ENCODE results near the gene DOK5. TPM values are rescaled to one million over a fixed set of nuclear protein-coding genes. Genes with fewer than 3 reads are reported as not detected.

Gene DOK5
- total and polyA plus RNA-seq, 10 of the 15 experiments (the other 5 are each of a cell fraction or from before 2014, with no cell fraction given), result 0.03 TPM; not detected in 9

DNA sequence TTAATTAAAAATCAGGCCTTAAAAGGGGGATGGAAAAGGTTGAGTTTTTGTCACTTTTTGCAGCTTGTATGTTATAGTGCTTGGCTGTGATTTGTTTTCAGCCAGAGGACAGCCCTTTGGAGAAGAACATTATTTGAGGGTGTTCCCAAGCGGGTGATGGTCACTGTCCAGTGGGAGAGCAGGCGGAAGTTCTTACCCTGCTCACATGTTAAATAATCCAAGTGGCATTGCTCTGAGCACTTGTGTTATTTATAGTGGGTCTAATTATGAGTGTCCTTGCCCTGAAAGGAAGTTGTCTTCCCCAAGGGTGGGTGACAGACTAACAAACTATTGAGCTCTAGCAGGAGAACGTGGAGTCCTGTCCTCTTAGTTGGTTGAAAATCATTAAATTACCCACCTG lies 49.5 kb downstream of the DOK5 start (continued):
- TF ChIP-seq, protein P1, sequence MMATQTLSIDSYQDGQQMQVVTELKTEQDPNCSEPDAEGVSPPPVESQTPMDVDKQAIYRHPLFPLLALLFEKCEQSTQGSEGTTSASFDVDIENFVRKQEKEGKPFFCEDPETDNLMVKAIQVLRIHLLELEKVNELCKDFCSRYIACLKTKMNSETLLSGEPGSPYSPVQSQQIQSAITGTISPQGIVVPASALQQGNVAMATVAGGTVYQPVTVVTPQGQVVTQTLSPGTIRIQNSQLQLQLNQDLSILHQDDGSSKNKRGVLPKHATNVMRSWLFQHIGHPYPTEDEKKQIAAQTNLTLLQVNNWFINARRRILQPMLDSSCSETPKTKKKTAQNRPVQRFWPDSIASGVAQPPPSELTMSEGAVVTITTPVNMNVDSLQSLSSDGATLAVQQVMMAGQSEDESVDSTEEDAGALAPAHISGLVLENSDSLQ (IDR thresholded peaks at IDR 0.05), result no peak
- TF ChIP-seq SRF (IDR thresholded peaks at IDR 0.05; ENCODE audit: low read depth in 2 of 2, low read length in 2 of 2), result no peak
- no peak for TF ChIP-seq SREBF2 (IDR thresholded peaks at IDR 0.05; ENCODE audit: low read length)
- TF ChIP-seq SUZ12 (IDR thresholded peaks at IDR 0.05; ENCODE audit: unreplicated experiment), result no peak
- no peak for TF ChIP-seq RBBP5 (conservative IDR thresholded peaks at IDR 0.05)

DNA sequence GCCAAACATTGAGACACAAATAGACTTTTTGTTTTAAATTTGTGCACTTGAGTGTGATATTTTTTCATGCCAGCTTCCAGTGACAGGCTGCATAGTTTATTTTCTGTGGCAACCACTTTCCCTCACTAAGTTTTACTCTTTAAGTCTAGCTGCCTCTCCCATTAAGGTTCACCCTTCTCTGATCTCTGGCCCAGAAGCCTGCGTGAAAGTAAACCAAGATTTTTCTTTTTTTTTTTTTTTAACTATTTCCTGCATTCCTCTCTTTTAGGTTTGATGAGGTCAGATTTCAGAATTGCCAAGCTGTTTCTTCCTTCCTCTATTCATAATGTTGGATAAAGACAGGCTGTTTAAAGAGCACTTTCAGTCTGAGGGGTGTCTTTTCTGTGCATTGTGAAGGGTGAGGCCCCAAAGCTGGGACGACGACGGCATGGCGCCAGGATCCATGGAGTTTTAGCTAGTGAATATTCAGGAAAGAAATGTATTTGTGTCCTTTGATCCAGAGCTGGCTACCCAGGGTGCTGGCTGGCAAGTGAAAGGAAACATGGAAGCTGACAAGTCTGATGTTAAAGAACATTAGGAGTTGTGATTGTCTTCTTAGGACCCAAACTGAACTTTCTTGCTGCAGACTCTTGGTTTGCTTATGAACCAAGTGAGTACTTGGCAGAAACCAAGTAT lies 50.7 kb downstream of the DOK5 start:
- Histone ChIP-seq H3K9me3 (replicated peaks; ENCODE audit: control insufficient read depth, insufficient read depth, low read length) (no peaks in the 10 kb centered on the region), H3K27ac (ENCODE audit: control insufficient read depth, insufficient read depth) (no peak overlapping the region), H2AFZ (ENCODE audit: control insufficient read depth, low read depth, low read length) (no peak overlapping the region), H3K36me3 (ENCODE audit: control insufficient read depth in 2 of 2, insufficient read depth in 2 of 2, low read length in 1 of 2) (no peaks in the 10 kb centered on the region), H3K79me2 (ENCODE audit: control insufficient read depth, insufficient read depth, low read length) (no peaks in the 10 kb centered on the region), H3K4me1 (ENCODE audit: control insufficient read depth, insufficient read depth, low read length) (no peaks in the 10 kb centered on the region), H3K27me3 (replicated peaks in 1 of 2; ENCODE audit: control insufficient read depth in 2 of 2, insufficient read depth in 2 of 2, low read length in 1 of 2) (no peaks in the 10 kb centered on the region), H3K9ac (ENCODE audit: control insufficient read depth, insufficient read depth, low read length) (no peak overlapping the region), H4K20me1 (ENCODE audit: control insufficient read depth, insufficient read depth) (no peaks in the 10 kb centered on the region), H3K4me3 (no peak overlapping the region), H3K4me2 (ENCODE audit: control insufficient read depth, insufficient read depth) (no peak overlapping the region)
- ChIA-PET POLR2A (no interaction called here), CTCF (no interaction called here), SMC1A (ENCODE audit: uncharacterized antibody, unreplicated experiment) (no interaction called here), RAD21 (ENCODE audit: unreplicated experiment) (no interaction called here)
- BruUV-seq (replicated peaks), result no TSS peak
- no peak for DNase-seq (ENCODE audit: low read depth, low spot score)
- no peak for ATAC-seq
- in situ Hi-C loops (cut with MboI) (no loop called here), intact Hi-C loops (cut with micrococcal nuclease; ENCODE audit: unreplicated experiment) (no loop called here)
- FAIRE-seq, result no peak
- WGBS (ENCODE audit: insufficient coverage, insufficient replicate concordance, low lambda C conversion rate, missing lambda C conversion rate), result 35% methylated on average over 5 of the region's 5 CpGs
- TF ChIP-seq HDGF (IDR thresholded peaks at IDR 0.05) (no peak), JUNB (IDR thresholded peaks at IDR 0.05) (no peak), CBX5 (IDR thresholded peaks at IDR 0.05; ENCODE audit: low read depth) (no peak), IKZF2 (IDR thresholded peaks at IDR 0.05) (no peak), IKZF1 (conservative IDR thresholded peaks at IDR 0.05) (no peak), RCOR1 (conservative IDR thresholded peaks at IDR 0.05; ENCODE audit: low read depth, low read length) (no peak), PML (IDR thresholded peaks at IDR 0.05; ENCODE audit: low read length) (no peak), RBBP5 (conservative IDR thresholded peaks at IDR 0.05) (no peak), TCF7 (IDR thresholded peaks at IDR 0.05; ENCODE audit: borderline replicate concordance) (no peak), NRF1 (conservative IDR thresholded peaks at IDR 0.05; ENCODE audit: low read depth, low read length) (no peak), ZNF384 (IDR thresholded peaks at IDR 0.05; ENCODE audit: borderline replicate concordance, low read depth, low read length) (no peak), BACH1 (IDR thresholded peaks at IDR 0.05; ENCODE audit: borderline replicate concordance) (no peak), WRNIP1 (IDR thresholded peaks at IDR 0.05; ENCODE audit: borderline replicate concordance, low read depth, low read length) (no peak), TAF1 (IDR thresholded peaks at IDR 0.05; ENCODE audit: borderline replicate concordance, low read depth, low read length) (no peak)
- TF ChIP-seq, protein P2, sequence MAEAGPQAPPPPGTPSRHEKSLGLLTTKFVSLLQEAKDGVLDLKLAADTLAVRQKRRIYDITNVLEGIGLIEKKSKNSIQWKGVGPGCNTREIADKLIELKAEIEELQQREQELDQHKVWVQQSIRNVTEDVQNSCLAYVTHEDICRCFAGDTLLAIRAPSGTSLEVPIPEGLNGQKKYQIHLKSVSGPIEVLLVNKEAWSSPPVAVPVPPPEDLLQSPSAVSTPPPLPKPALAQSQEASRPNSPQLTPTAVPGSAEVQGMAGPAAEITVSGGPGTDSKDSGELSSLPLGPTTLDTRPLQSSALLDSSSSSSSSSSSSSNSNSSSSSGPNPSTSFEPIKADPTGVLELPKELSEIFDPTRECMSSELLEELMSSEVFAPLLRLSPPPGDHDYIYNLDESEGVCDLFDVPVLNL (IDR thresholded peaks at IDR 0.05; ENCODE audit: low read depth, low read length), result no peak
- TF ChIP-seq, protein P3, sequence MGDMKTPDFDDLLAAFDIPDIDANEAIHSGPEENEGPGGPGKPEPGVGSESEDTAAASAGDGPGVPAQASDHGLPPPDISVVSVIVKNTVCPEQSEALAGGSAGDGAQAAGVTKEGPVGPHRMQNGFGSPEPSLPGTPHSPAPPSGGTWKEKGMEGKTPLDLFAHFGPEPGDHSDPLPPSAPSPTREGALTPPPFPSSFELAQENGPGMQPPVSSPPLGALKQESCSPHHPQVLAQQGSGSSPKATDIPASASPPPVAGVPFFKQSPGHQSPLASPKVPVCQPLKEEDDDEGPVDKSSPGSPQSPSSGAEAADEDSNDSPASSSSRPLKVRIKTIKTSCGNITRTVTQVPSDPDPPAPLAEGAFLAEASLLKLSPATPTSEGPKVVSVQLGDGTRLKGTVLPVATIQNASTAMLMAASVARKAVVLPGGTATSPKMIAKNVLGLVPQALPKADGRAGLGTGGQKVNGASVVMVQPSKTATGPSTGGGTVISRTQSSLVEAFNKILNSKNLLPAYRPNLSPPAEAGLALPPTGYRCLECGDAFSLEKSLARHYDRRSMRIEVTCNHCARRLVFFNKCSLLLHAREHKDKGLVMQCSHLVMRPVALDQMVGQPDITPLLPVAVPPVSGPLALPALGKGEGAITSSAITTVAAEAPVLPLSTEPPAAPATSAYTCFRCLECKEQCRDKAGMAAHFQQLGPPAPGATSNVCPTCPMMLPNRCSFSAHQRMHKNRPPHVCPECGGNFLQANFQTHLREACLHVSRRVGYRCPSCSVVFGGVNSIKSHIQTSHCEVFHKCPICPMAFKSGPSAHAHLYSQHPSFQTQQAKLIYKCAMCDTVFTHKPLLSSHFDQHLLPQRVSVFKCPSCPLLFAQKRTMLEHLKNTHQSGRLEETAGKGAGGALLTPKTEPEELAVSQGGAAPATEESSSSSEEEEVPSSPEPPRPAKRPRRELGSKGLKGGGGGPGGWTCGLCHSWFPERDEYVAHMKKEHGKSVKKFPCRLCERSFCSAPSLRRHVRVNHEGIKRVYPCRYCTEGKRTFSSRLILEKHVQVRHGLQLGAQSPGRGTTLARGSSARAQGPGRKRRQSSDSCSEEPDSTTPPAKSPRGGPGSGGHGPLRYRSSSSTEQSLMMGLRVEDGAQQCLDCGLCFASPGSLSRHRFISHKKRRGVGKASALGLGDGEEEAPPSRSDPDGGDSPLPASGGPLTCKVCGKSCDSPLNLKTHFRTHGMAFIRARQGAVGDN (IDR thresholded peaks at IDR 0.05), result no peak
